GM12875 (cell line): ENCODE data around the gene SLC44A1.

Experiments used
- H3K4me3 ChIP-seq: one replicate; pipeline ENCODE4 v1.5.1; 2011; ENCODE audit warnings: low read depth, low read length, control low read depth
- CTCF ChIP-seq: IDR thresholded peaks from 2 replicates; pipeline ENCODE4 v1.5.1; 2011; ENCODE audit warnings: low read depth, mild to moderate bottlenecking, control low read depth, inconsistent platforms, low read length, moderate library complexity, borderline replicate concordance; ENCODE audit not compliant: insufficient read depth

The SLC44A1 gene

GRCh38 chr9:105270711-105271110 lies 26.3 kb downstream of the SLC44A1 start:
- no peak for TF ChIP-seq CTCF
- no peak overlapping the region for H3K4me3 ChIP-seq

GRCh38 chr9:105273731-105274130 lies 29.3 kb downstream of the SLC44A1 start:
- no peak for TF ChIP-seq CTCF

GRCh38 chr9:105275111-105275510 lies 30.7 kb downstream of the SLC44A1 start:
- H3K4me3 ChIP-seq, result no peak overlapping the region
- no peak for TF ChIP-seq CTCF

More at GRCh38 chr9:105273731-105274130, 29.3 kb downstream of the SLC44A1 start:
- H3K4me3 ChIP-seq, result no peak overlapping the region

GRCh38 chr9:105275938-105276337 lies 31.5 kb downstream of the SLC44A1 start:
- TF ChIP-seq CTCF, result no peak
- no peak overlapping the region for H3K4me3 ChIP-seq

- H3K4me3 ChIP-seq, result no peak overlapping the region
- no peak for TF ChIP-seq CTCF
Measured at GRCh38 chr9:105278751-105279150, 34.3 kb downstream of the SLC44A1 start.

GRCh38 chr9:105280691-105281090 lies 36.2 kb downstream of the SLC44A1 start:
- no peak for TF ChIP-seq CTCF
- H3K4me3 ChIP-seq, result no peak overlapping the region

GRCh38 chr9:105281272-105281671 lies 36.8 kb downstream of the SLC44A1 start:
- TF ChIP-seq CTCF, result no peak
- H3K4me3 ChIP-seq, result no peak overlapping the region
